B cell (primary cell): ENCODE results near the gene C19orf33. TPM values are rescaled to one million over a fixed set of nuclear protein-coding genes. Genes with fewer than 3 reads are reported as not detected.

Source experiments
- ATAC-seq: fragments of 200-7000 bp; cut with Tn5 transposase; one replicate; pipeline ENCODE4 v1.10.0; 2021; ENCODE audit warnings: low read depth, mild to moderate bottlenecking, moderate number of reproducible peaks, moderate library complexity
- CTCF ChIA-PET: fragments of 350-600 bp; sonication (Branson Sonifier 250); formaldehyde crosslinking; loops from one replicate; lab custom pipeline; 2021; ENCODE audit warnings: antibody characterized with exemption, inconsistent platforms; lab: Charles Lee
- POLR2A ChIA-PET: fragments of 350-600 bp; sonication (Branson Sonifier 250); formaldehyde crosslinking; loops from one replicate; lab custom pipeline; 2021; ENCODE audit warnings: antibody characterized with exemption; lab: Charles Lee
- DNase-seq: peaks from one replicate; pipeline ENCODE4 v3.0.0; 2013
- H2AFZ ChIP-seq: 2 replicates; pipeline ENCODE4 v1.6.1; 2012; ENCODE audit warnings: mild to moderate bottlenecking, low read depth, low read length; ENCODE audit not compliant: insufficient read depth, poor library complexity, severe bottlenecking
- H3K27ac ChIP-seq, 2 donors: 1 replicate in 1 of 2; 2 replicates in 1 of 2; pipeline ENCODE4 v1.5.1; 2012 to 2013; ENCODE audit warnings: low read length in 2 of 2, mild to moderate bottlenecking in 2 of 2, moderate library complexity in 1 of 2
- H3K27me3 ChIP-seq, 4 experiments: fragments of 200-600 bp in 1 of 4; sonication (generic) in 1 of 4; replicated peaks in 1 of 4; 1 replicate in 2 of 4; 2 replicates in 2 of 4; pipeline versions ENCODE4 v1.6.1 to v1.7.0; 2013 to 2016; ENCODE audit warnings: low read length in 3 of 4, mild to moderate bottlenecking in 2 of 4, mixed read lengths in 1 of 4, moderate library complexity in 1 of 4; ENCODE audit not compliant: insufficient read depth in 4 of 4, control insufficient read depth in 3 of 4; ENCODE audit errors: control extremely low read depth in 1 of 4
- H3K36me3 ChIP-seq, 2 experiments: replicated peaks in 1 of 2; 1 replicate in 1 of 2; 2 replicates in 1 of 2; pipeline versions ENCODE4 v1.6.1 to v1.7.1; 2013; ENCODE audit warnings: low read length in 1 of 2; ENCODE audit not compliant: insufficient read depth in 2 of 2, control insufficient read depth in 1 of 2; ENCODE audit errors: control extremely low read depth in 1 of 2, extremely low read depth in 1 of 2
- H3K4me1 ChIP-seq, 2 donors: fragments of 200-600 bp in 1 of 2; sonication (generic) in 1 of 2; 1 replicate in 1 of 2; 2 replicates in 1 of 2; pipeline versions ENCODE4 v1.5.1 to v1.6.1; 2013 to 2017; ENCODE audit warnings: low read length in 2 of 2; ENCODE audit not compliant: control insufficient read depth in 2 of 2, insufficient read depth in 2 of 2
- H3K4me2 ChIP-seq: replicated peaks from 2 replicates; pipeline ENCODE3; 2012; ENCODE audit warnings: mild to moderate bottlenecking, low read depth, low read length; ENCODE audit not compliant: poor library complexity, severe bottlenecking
- H3K4me3 ChIP-seq, 5 experiments: fragments of 200-600 bp in 1 of 5; sonication (generic) in 1 of 5; 1 replicate in 3 of 5; 2 replicates in 2 of 5; pipeline versions ENCODE4 v1.5.1 to v1.7.0; 2011 to 2016; ENCODE audit warnings: low read length in 4 of 5, mild to moderate bottlenecking in 4 of 5, low read depth in 2 of 5, control low read depth in 1 of 5, moderate library complexity in 1 of 5; ENCODE audit not compliant: insufficient read depth in 1 of 5; ENCODE audit errors: control extremely low read depth in 1 of 5, extremely low read depth in 1 of 5
- H3K79me2 ChIP-seq: fragments of 200-600 bp; sonication (generic); one replicate; pipeline ENCODE4 v1.6.0; 2016; ENCODE audit warnings: low read length; ENCODE audit not compliant: control insufficient read depth, insufficient read depth
- H3K9ac ChIP-seq: fragments of 200-600 bp; sonication (generic); 2 replicates; pipeline ENCODE4 v1.6.1; 2017; ENCODE audit warnings: mild to moderate bottlenecking, low read length, moderate library complexity
- H3K9me3 ChIP-seq, 3 donors: one replicate each; pipeline versions ENCODE4 v1.6.1 to v1.7.1; 2013; ENCODE audit warnings: low read length in 2 of 3; ENCODE audit not compliant: control insufficient read depth in 2 of 3, insufficient read depth in 1 of 3; ENCODE audit errors: control extremely low read depth in 1 of 3
- H4K20me1 ChIP-seq: 2 replicates; pipeline ENCODE4 v1.6.0; 2012; ENCODE audit warnings: mild to moderate bottlenecking, low read length; ENCODE audit not compliant: insufficient read depth, control insufficient read depth, poor library complexity, severe bottlenecking
- H3K27ac Mint-ChIP-seq: one replicate; pipeline ENCODE4 v1.8.0; 2021; ENCODE audit warnings: mixed read lengths
- H3K27me3 Mint-ChIP-seq: one replicate; pipeline ENCODE4 v1.8.0; 2021; ENCODE audit warnings: mixed read lengths
- H3K4me1 Mint-ChIP-seq: one replicate; pipeline ENCODE4 v1.8.0; 2021; ENCODE audit warnings: mixed read lengths
- H3K4me3 Mint-ChIP-seq: one replicate; pipeline ENCODE4 v1.8.0; 2021; ENCODE audit warnings: mixed read lengths
- H3K9me3 Mint-ChIP-seq: one replicate; pipeline ENCODE4 v1.8.0; 2022; ENCODE audit warnings: mixed read lengths; ENCODE audit not compliant: insufficient read depth
- EZH2 ChIP-seq: IDR thresholded peaks from 2 replicates; pipeline ENCODE4 v1.6.1; 2012; ENCODE audit warnings: borderline replicate concordance, low read depth, mild to moderate bottlenecking, moderate library complexity, low read length; ENCODE audit not compliant: insufficient read depth, poor library complexity, severe bottlenecking
- WGBS: methylation state at CpG from one replicate; pipeline ENCODE4 v1.1.5; 2013; ENCODE audit warnings: missing lambda C conversion rate; ENCODE audit not compliant: insufficient coverage; 5-methylcytosine and 5-hydroxymethylcytosine counted together
- intact Hi-C: fragments of 100-400 bp; cut with micrococcal nuclease; formaldehyde crosslinking; loops from one replicate; pipeline ENCODE4 v1.10.0; 2022
- polyA plus RNA-seq: library from polyadenylated mRNA; depleted of rRNA; stranded (reverse); fragments of >200 nt; gene quantifications from 2 replicates; pipeline ENCODE4 v1.2.3, GENCODE V29; 2012
- total RNA-seq, 2 donors: library from RNA; stranded (reverse); fragments of 120-200 nt in 1 of 2; gene quantifications; 1 replicate in 1 of 2; 2 replicates in 1 of 2; pipeline versions ENCODE4 v1.2.3 to v1.2.4, GENCODE V29; 2013 to 2022
- TF ChIP-seq, protein P1 (sequence below): fragments of 200-600 bp; IDR thresholded peaks from one replicate; pipeline ENCODE4 v1.8.0; 2022; ENCODE audit warnings: antibody characterized with exemption, mild to moderate bottlenecking

Gene C19orf33
- total and polyA plus RNA-seq, 2 donors (not counting 1 experiment from before 2014, with no cell fraction given) = 1.2 TPM; not detected in 1

DNA sequence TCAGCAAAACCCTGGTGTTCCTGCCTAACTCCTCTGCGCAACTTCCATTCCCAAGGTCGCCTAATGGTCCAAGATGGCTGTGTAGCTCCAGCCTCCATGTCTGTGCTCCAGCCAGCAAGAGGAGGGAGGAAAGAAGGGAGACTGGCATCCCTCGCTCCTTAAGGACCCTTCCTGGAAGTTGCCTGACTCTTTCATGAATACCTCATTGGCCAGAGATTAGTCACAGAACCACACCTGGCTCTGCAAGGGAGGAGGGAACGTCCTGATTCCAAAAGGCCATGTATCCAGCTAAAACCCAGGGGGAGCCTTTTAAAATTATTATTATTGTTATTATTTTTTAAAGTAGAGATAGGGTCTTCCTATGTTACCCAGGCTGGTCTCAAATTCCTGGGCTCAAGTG is 20.4 kb downstream of the C19orf33 start:
- Mint-ChIP-seq H3K27me3 (no peaks in the 10 kb centered on the region), H3K4me3 (no peak overlapping the region), H3K27ac (no peak overlapping the region), H3K9me3 (no peaks in the 10 kb centered on the region), H3K4me1 (peaks cover 10% of the 10 kb centered on the region)
- DNase-seq = no peak
- 94% methylated on average over 2 of the region's 4 CpGs for WGBS
- no peak overlapping the region for H3K27ac ChIP-seq
- ChIA-PET CTCF (no interaction called here), POLR2A (no interaction called here)
- H3K4me3 ChIP-seq = no peak overlapping the region
- no peak overlapping the region for H2AFZ ChIP-seq
- no peak overlapping the region for H3K4me2 ChIP-seq
- TF ChIP-seq, protein P1, sequence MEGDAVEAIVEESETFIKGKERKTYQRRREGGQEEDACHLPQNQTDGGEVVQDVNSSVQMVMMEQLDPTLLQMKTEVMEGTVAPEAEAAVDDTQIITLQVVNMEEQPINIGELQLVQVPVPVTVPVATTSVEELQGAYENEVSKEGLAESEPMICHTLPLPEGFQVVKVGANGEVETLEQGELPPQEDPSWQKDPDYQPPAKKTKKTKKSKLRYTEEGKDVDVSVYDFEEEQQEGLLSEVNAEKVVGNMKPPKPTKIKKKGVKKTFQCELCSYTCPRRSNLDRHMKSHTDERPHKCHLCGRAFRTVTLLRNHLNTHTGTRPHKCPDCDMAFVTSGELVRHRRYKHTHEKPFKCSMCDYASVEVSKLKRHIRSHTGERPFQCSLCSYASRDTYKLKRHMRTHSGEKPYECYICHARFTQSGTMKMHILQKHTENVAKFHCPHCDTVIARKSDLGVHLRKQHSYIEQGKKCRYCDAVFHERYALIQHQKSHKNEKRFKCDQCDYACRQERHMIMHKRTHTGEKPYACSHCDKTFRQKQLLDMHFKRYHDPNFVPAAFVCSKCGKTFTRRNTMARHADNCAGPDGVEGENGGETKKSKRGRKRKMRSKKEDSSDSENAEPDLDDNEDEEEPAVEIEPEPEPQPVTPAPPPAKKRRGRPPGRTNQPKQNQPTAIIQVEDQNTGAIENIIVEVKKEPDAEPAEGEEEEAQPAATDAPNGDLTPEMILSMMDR = no peak
- no peak for TF ChIP-seq EZH2
- H3K79me2 ChIP-seq = no peaks in the 10 kb centered on the region
- H3K4me1 ChIP-seq = peaks cover 2 to 12% of the 10 kb centered on the region in 2 donors
- H3K9me3 ChIP-seq = no peaks in the 10 kb centered on the region
- no peaks in the 10 kb centered on the region for H4K20me1 ChIP-seq
- no peak for ATAC-seq
- intact Hi-C loops = no loop called here
- H3K27me3 ChIP-seq = no peaks in the 10 kb centered on the region
- H3K36me3 ChIP-seq = peaks cover 1 to 14% of the 10 kb centered on the region in 2 experiments
- no peak overlapping the region for H3K9ac ChIP-seq

DNA sequence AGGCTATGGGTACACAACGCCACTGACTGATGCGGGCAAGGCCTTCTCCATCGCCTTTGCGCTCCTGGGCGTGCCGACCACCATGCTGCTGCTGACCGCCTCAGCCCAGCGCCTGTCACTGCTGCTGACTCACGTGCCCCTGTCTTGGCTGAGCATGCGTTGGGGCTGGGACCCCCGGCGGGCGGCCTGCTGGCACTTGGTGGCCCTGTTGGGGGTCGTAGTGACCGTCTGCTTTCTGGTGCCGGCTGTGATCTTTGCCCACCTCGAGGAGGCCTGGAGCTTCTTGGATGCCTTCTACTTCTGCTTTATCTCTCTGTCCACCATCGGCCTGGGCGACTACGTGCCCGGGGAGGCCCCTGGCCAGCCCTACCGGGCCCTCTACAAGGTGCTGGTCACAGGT is 22.5 kb downstream of the C19orf33 start:
- intact Hi-C loops = no loop called here
- Histone ChIP-seq H2AFZ (no peak overlapping the region), H3K4me3 (no peak overlapping the region), H3K9me3 (no peaks in the 10 kb centered on the region), H3K4me2 (no peak overlapping the region), H3K79me2 (no peaks in the 10 kb centered on the region), H3K9ac (no peak overlapping the region), H3K27ac (no peak overlapping the region), H3K4me1 (no peaks in the 10 kb centered on the region), H3K27me3 (no peaks in the 10 kb centered on the region), H3K36me3 (peaks cover 1 to 14% of the 10 kb centered on the region in 2 experiments), H4K20me1 (no peaks in the 10 kb centered on the region)
- ChIA-PET POLR2A (no interaction called here), CTCF (interaction anchor here (0.6 kb wide), 1 partner anchor 26 kb away, joined by 3 read pairs; no protein-coding TSS in a partner anchor)
- WGBS = 97% methylated on average over 22 of the region's 22 CpGs
- H3K9me3 Mint-ChIP-seq = no peaks in the 10 kb centered on the region
- ATAC-seq = no peak
- H3K4me3 Mint-ChIP-seq = no peak overlapping the region
- H3K27me3 Mint-ChIP-seq = no peaks in the 10 kb centered on the region
- no peak for DNase-seq
- H3K27ac Mint-ChIP-seq = no peak overlapping the region
- H3K4me1 Mint-ChIP-seq = peaks cover 2% of the 10 kb centered on the region
- TF ChIP-seq EZH2 = no peak
- TF ChIP-seq, protein P1 = no peak
